Lung microvascular endothelial cell (primary cell): ENCODE measurements around the gene PRDM16. TPM values are rescaled to one million over a fixed set of nuclear protein-coding genes. Genes with fewer than 3 reads are reported as not detected.

Experiments used
- DNase-seq, 2 donors: peaks; one replicate each; pipeline versions ENCODE4 v3.0.0 to v3.0.0-alpha.2; 2010; ENCODE audit warnings: low read depth in 2 of 2
- total RNA-seq: library from RNA; depleted of rRNA; stranded (reverse); fragments of >200 nt; gene quantifications from 2 replicates; pipeline ENCODE4 v1.2.1, GENCODE V29; 2014

PRDM16 gene
- total RNA-seq, 1 donor from 2014 or later = not detected

DNA sequence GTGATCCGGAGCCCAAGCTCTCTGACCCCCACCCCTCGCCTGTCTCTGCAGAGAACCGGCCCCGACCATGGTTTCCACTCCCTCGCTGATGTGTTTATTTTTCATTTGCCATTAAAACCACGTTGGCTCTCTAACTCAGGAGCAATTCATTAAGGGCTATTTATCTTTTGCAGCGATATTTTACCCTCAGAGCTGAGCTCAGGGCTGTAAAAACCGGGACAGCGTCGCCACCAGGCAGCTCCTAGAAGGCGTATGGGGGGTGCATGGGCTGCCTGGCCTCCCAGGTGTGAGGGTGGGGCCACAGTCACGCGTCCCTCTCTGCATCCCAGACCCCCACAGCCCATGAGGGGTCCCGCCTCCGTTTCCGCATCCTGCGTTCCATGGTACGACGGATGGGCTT is 71.4 kb downstream of the PRDM16 start:
- DNase-seq = no peak

DNA sequence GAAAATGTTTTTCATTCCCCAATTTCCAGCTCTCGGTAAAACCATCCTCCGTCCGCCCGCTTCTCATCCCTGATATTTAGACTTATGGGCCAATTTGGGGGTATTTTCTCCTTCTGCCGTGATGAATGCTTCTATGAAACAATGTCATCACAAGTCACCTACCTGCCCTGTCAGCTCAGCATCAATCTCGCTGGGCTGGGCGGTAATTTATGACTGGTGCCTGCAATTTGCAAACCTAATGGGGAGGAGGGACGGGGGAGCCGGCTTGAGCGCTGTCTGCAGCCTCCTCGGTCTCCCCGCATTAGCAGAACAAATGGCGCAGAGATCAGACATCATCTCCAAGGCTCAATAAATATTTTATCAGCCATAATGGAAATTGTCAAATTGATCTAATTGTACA is 72.1 kb downstream of the PRDM16 start:
- no peak for DNase-seq

DNA sequence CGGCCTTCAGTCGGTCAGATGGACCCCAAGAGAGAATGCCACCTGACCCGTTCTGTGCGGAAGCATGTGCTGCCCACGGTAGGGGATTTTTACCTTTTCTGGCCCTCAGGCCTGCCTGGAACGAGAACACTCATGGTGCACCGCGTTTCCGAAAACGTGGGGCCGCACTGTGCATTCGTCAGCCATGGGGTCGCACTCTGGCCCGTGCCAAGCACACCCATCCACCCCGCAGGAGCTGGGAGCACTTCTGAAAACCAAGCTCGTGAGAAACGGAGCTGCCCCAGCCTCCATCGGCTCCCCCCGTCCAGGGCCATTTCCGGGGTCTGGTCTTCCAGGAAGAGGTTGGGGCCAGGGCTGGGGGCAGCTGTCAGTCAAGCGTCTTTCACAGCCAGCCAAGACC is 72.8 kb downstream of the PRDM16 start:
- no peak for DNase-seq

DNA sequence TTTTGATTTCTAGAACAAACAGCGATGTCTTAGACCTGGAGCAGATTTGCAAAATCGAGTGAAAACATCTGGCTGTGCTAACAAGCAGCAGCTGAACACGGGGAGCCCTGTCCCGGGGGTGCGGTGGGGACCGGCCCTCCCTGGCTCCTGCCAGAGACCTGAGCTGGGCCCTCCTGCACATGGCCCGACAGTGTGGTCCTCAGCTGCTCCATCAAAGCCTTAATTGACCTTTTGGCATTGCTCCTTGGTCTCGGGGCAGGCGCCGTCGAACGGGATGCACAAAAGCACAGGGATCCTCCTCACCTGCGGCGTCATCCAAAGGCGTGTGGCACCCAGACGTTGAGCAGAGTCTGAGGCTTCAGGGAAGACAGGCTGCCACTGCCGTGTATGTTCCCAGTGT is 73.2 kb downstream of the PRDM16 start:
- DNase-seq = no peak

DNA sequence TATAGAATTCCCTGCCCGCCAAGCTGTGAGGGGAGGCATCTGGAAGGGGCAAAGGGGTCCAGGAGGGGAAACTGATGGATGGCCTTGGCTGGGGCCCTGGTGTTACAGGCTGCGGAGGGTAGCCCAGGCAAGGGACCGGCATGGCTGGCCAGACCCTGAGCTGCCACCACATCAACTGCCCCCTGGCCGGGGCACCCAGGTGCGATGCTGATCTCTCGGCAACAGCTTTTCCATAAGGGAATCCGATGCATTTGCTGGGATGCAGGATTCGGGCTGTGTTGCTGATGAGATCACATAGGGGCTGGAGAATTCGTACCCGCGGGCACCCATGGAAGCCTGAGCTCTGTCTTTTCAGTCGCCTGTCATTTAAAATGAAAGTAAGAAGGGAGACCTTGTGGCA is 73.7 kb downstream of the PRDM16 start:
- DNase-seq = no peak

DNA sequence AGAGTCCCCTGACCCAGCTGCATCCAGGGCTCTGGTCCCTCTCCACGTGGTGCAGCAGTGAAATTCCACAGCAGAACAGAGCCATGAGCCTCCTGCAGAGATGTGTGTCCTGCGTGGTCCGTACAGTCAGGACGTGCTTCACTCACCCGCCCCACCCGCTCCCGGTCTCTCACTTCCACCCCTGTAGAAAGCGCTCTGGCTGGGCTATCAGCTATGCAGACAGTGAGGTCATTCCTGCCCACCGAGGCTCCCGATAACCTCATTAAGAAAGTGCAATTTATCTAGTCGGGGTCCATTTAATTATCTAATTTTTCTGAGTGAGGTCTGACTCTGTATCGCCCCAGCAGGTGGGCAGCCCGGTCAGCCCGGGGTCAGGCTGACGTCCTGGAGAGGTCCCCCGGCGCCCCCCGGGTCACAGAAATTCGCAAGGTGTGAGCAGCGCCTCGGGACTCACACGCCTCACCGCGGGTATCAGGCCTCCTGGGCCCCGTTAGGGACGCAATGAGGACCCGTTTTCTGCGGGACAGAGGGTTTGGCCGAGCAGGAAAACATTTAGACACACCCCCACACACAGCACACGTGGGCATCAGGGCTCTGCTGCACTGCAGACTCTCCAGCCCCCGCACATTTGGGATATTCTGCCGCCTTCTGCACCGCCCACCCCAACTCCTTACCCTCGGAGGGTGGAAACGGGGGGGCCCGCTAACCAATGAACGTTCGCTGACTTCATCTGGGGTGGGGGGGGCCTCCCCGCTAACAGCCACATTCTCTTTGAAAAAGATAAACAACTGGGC is 76.7 kb downstream of the PRDM16 start:
- DNase-seq = no peak

DNA sequence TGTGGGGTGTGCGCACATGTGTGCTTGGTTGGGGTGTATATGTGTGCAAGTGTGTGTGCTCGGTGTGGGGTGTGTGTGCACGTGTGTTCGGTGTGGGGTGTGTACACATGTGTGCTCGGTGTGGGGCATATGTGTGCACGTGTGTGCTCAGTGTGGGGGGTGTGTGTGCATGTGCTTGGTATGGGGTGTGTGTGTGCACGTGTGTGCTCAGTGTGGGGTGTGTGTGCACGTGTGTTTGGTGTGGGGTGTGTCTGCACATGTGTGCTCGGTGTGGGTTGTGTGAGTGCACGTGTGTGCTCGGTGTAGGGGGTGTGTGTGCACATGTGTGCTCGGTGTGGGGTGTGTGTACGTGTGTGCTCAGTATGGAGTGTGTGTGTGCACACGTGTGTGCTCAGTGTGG is 77.5 kb downstream of the PRDM16 start:
- DNase-seq = no peak

DNA sequence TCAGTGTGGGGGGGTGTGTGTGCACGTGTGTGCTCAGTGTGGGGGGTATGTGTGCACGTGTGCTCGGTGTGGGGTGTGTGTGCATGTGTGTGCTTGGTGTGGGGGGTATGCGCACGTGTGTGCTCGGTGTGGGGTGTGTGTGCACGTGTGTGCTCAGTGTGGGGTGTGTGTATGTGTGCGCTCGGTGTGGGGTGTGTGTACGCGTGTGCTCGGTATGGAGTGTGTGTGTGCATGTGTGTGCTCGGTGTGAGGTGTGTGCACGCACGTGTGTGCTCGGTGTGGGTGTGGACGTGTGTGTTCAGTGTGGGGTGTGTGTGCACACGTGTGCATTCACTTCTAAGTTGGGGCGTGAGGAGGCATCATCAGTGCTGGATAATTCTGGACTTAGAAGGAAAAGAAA is 77.9 kb downstream of the PRDM16 start:
- no peak for DNase-seq

DNA sequence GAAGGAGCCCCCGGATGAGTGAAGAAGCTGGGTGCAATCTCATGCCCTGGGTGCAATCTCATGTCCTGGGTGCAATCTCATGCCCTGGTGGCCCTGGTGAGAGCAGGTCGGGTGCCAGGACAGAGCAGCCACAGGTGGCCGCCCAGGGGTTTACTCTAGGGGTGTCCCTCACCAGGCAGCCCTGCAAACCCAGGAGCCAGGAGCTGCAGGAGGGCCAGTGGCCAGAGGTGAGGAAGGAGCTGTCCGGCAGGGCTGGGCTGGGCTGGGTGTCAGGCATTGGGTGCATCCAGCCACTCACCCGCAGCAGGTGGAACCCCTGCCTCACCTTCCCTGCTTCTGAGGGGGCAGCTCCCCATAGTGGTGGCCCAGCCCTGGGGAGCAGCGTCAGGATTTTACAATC is 79.2 kb downstream of the PRDM16 start:
- DNase-seq = no peak

DNA sequence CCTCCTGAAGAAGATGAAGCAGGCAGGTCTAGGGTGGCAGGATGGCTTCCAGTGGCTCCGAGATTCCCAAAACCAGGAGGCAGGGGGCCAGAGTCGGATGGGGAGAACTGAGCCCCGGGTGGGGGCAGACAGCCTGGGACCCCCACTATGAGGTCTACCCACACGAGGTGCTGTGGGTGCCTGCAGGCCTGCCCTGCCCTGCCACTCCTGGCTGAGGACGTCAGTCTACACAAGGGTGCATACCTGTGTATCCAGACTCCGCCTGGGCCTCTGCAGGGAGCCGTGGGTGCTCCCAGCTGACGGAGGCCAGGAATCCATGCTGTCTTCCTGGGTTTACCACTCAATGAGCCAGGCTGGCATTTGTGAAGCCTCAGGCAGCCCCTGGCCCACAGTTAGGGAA is 80.3 kb downstream of the PRDM16 start:
- DNase-seq = no peak

DNA sequence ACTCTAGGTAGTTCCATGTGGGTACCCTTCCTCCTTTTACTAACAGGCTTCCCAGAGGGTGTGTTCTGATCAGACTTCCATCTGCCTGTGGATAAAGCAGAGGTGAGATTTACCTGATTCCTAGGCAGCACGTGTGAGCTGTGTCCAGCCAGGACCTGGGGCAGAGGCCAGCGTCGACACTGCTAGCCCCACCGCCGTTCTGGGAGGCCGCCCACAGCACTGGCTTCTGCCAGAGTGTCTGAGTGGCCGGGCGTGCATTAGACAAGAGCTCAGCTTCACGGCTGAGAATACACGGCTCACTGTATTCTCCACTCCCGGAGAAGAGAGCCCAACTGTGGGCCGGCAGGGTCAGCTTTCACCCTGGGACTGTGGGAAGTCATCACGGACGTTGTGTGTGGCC is 82.5 kb downstream of the PRDM16 start:
- DNase-seq = no peak

DNA sequence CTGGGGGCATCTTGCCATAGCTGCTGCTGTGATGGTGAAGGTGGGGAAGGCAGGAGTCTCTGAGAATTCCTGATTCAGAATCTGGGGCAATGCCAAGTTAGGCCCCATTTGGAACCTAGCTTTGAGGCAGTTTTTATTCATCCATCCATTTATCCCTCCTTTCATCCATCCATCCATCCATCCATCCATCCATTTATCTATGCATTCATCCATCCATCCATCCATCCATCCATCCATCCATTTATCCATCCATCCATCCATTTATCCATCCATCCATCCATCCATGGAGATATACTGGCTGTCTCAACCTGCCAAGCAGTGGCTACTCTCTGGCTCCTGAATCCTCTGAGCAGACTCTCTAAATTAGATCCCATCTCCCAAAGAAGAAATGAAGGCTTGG is 83.1 kb downstream of the PRDM16 start:
- DNase-seq = no peak

DNA sequence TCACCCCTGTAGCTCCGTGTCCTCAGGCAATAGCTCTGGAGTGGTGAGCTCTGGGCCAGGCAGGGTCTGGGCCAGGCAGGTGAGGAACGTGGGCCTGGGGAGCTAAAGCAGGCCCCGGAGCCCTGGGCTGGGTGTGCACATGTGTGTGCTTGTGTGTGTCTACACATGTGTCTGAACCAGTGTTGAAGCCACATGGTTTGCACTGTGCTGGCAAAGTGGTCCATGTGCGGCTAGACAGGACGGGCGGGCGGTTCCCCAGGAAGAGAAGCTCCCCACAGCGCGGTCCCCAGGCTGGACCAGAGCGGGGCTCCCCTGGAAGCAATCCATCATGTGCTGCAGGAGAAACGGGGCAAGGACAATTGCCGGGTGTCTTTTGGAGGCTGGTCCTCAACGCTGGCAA is 84.2 kb downstream of the PRDM16 start:
- no peak for DNase-seq

DNA sequence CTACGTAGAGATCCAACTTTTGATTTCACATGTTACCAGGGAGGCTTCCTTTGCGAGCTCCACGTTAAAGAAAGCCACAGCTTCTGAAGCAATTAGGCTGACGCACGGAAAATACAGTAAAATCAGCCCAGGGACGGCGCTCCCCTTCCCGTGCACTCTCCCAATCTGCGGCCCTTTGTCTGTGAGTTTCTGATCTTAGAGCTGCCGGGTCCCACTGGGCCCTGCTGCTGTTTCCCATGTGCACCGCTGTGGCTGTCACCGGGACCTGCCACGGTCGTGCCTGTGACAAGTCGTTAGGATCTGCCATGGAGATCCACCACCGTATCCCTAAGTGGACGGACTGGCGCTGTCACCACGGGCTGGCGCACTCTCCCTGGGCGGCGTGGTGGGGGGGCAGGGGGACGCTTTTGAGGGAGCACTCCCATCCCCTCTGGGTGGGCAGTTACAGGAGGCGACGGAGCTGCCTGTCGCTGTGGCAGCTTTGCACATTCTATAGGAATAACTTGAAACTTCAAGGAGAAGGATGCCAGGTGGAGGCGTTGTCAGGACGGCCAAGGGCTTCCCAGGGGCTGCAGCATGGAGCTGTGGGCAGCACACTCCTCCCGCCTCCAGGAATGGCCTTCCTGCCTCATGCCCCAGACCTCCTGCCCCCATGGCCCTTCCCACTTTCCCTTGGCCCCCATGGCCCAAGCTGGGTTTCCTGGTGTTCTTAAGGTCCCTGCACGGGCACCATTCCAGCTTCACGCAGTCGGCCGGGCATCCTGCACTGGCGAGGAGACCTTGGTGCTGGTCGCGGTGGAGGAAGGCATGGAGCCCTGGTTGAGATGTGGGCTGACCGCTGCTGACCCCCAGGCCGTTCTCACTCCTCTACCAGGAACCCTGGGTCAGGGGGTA is 85.1 kb downstream of the PRDM16 start:
- no peak for DNase-seq

DNA sequence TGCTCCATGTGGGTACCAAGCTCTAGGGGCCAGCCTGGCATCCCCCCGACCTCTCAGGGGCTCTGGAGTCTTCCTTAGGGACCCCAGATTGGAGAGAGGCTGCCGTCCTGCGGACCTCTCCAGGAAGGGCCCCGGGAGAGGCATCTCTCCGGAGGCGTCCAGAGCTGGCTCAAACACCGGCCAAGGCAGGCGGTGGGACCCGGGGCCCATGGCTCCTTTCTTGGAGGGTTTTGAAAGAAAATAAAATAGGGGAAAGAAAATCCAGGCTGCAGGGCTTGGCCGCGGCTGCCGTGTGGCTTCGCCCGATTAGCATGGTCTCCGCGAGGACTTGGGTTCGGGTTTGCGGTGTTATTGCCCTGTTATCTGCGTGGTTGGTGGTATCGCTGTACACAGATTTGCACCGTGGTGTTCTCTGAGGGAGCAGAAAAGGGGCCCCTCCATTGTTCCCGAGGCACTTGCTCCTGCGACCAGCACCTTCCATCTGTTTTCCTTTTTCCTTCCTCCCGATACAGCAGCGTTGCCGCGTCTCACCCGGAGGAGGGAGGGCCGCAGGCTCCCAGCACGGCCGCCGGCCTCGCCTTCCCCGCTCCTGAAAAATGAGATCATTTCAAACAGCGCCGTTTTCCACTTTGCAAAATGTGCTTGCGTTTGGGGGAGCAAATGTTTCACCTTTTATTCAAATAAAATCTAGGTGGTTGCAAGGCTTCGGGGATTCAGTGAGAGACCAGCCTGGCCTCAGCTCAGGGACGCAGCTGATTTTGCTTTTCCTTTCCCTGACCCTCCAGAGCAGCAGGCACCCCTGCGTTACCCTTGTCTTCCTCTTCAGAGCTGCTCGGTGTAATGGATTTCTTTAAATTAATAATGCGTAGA is 86.3 kb downstream of the PRDM16 start:
- no peak for DNase-seq

DNA sequence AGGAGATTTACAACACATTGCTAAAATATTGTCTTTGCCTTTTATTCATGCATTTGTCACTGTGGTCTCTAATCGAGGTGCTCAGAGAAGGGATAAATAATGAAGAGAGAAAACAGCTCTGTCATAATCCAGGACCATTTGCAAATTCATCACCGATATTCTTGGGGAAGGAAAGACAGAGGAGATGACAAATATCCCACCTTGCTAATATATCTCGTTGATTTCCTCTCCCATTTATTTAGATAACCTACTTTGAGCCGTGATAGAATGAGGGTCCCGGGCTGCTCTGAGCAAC is 86.9 kb downstream of the PRDM16 start:
- no peak for DNase-seq

DNA sequence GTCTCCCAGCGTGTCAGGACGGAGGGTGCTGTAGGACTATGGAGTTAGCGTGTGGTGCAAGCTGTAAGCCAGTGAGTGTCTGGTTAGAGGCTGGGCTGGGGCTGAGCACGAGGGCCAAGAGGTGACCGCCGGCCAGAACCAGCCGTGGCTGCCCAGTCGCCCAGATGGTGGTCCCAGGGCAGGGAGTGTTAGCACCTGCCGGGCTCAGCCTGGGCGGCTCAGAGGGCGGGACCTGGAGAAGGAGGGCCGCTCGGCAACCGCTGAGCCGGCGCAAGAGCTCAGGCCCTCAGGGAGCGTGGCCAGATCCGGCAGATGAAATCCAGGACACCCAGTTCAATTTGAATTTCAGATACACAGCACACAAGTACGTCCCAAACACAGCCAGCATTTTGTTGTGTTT is 87.9 kb downstream of the PRDM16 start:
- DNase-seq = no peak

DNA sequence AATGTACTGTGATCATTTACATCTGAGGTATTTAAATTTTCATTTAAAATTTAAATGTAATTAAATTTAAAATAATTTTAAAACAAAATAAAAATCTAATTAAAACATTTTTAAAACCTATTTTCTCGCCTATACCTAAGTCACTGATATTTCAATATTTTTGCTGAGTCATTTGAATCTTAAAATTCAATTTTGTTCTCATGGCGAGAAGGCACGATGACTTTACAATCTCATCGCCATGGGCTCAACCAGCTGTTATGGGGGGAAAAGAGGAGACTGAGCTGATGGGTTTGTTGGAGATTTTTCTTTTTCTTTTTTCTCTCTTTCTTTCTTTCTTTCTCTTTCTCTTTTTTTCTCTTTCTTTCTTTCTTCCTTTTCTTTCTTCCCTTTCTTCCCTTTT is 89.3 kb downstream of the PRDM16 start:
- DNase-seq = no peak

DNA sequence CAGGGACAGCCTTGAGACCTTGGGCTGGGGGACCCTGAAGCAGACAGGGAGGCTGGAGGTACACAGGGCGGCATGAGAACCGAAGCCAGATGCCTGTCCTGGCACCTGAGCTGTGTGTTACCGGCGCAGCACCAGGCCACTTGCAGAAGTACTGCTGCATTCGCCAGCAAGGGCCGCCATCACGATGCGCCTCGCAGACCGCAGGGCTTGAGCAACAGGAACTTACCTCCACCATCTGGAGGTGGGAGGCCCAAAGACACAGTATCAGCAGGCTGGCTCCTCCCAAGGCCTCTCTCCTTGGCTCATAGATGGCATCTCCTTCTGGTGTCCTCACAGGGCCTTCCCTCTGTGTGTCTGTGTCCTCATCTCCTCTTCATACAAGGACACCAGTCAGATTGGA is 90.1 kb downstream of the PRDM16 start:
- no peak for DNase-seq

DNA sequence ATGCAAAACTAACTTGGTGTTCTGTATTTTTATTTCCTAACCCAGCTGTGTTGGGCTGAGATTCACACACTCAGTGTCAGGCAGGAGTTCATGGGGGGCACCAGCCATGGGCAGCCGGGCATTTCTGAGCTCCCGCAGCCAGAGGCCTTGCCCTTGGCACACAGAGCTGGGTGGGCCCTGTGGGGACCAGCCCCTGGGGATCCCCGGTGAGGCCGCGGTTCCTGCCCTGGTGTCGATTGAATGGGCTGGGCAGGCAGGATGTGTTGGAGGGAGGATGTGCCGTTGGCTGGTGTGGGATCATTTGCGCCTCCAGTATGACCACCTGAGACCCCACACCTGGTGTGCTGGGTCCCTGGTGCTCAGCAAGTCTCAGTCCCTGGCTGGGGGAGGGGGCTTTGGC is 91.0 kb downstream of the PRDM16 start:
- no peak for DNase-seq

DNA sequence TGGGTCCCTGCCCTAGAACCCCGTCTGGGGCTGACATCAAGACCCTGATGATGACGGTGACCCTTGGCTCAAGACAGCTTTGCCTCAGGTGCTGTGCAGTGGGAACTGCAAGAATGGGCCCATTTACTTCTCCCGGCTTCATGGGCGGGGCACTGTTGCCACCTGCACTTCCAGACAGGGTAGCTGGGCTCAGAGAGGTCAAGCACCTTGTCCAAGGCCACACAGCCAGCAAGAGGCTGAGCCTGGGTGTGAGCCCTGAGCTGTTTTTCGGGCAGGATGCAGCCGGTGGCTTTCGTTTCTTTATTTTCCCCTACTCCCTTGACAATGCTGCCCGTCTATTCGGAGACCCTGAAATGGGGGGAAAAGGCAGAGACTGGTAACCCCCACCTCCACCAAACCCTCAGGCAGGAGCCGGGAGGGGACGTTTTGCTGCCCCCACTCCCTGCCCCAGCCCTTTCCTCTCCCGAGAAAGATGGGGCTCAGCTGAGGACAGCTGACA is 91.7 kb downstream of the PRDM16 start:
- DNase-seq = no peak
